Fibroblast of villous mesenchyme (primary cell): ENCODE results near the gene CHI3L2. TPM values are rescaled to one million over a fixed set of nuclear protein-coding genes. Genes with fewer than 3 reads are reported as not detected.

ENCODE experiments used
- DNase-seq: peaks from one replicate; pipeline ENCODE4 v3.0.0-alpha.2; 2010; ENCODE audit warnings: low read depth
- H3K4me3 ChIP-seq: 2 replicates; pipeline ENCODE4 v1.5.1; 2011; ENCODE audit warnings: low read depth, mild to moderate bottlenecking, low read length
- total RNA-seq: library from RNA; depleted of rRNA; stranded (reverse); fragments of >200 nt; gene quantifications from 2 replicates; pipeline ENCODE4 v1.2.3, GENCODE V29; 2012
- TF ChIP-seq, protein P1 (sequence below): IDR thresholded peaks from 2 replicates; pipeline ENCODE4 v1.5.1; 2012; ENCODE audit warnings: low read depth, mild to moderate bottlenecking, low read length; ENCODE audit not compliant: insufficient read depth

Gene CHI3L2, protein sequence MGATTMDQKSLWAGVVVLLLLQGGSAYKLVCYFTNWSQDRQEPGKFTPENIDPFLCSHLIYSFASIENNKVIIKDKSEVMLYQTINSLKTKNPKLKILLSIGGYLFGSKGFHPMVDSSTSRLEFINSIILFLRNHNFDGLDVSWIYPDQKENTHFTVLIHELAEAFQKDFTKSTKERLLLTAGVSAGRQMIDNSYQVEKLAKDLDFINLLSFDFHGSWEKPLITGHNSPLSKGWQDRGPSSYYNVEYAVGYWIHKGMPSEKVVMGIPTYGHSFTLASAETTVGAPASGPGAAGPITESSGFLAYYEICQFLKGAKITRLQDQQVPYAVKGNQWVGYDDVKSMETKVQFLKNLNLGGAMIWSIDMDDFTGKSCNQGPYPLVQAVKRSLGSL
- not detected in 2 replicates for total RNA-seq

- H3K4me3 ChIP-seq: no peak within 1 kb of the TSS
- DNase-seq: peak; percentile 18
- TF ChIP-seq, protein P1, sequence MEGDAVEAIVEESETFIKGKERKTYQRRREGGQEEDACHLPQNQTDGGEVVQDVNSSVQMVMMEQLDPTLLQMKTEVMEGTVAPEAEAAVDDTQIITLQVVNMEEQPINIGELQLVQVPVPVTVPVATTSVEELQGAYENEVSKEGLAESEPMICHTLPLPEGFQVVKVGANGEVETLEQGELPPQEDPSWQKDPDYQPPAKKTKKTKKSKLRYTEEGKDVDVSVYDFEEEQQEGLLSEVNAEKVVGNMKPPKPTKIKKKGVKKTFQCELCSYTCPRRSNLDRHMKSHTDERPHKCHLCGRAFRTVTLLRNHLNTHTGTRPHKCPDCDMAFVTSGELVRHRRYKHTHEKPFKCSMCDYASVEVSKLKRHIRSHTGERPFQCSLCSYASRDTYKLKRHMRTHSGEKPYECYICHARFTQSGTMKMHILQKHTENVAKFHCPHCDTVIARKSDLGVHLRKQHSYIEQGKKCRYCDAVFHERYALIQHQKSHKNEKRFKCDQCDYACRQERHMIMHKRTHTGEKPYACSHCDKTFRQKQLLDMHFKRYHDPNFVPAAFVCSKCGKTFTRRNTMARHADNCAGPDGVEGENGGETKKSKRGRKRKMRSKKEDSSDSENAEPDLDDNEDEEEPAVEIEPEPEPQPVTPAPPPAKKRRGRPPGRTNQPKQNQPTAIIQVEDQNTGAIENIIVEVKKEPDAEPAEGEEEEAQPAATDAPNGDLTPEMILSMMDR: no peak
Measured at GRCh38 chr1:111227434-111227833, at the start of gene CHI3L2. Gene CHI3L2, plus strand, starts transcription at chr1:111227713. Its CDS starts 17 bp downstream, at chr1:111227730.

- TF ChIP-seq, protein P1: no peak
- DNase-seq: no peak
- no peak overlapping the region for H3K4me3 ChIP-seq
Measured at GRCh38 chr1:111179968-111180533, 47.5 kb upstream of the CHI3L2 start.

DNA sequence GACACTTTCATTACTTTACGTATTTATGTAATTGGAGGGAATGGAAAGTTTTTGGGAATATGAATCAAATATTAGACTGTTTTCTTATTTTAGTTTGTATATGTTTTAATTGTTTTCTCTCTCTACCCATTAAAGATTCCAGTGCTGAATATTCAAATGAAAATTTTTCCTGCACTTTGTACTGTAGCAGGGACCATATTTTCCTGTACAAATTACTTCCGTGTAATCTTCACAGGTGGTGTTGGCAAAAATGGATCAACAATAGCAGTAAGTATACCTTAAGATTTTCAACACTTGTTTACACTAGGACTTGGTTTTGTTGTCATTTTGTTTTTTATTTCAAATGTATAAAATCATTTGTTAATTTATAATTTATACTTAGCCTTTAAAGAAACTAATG is 45.5 kb upstream of the CHI3L2 start:
- no peak for DNase-seq
- TF ChIP-seq, protein P1: no peak
- H3K4me3 ChIP-seq: no peak overlapping the region

DNA sequence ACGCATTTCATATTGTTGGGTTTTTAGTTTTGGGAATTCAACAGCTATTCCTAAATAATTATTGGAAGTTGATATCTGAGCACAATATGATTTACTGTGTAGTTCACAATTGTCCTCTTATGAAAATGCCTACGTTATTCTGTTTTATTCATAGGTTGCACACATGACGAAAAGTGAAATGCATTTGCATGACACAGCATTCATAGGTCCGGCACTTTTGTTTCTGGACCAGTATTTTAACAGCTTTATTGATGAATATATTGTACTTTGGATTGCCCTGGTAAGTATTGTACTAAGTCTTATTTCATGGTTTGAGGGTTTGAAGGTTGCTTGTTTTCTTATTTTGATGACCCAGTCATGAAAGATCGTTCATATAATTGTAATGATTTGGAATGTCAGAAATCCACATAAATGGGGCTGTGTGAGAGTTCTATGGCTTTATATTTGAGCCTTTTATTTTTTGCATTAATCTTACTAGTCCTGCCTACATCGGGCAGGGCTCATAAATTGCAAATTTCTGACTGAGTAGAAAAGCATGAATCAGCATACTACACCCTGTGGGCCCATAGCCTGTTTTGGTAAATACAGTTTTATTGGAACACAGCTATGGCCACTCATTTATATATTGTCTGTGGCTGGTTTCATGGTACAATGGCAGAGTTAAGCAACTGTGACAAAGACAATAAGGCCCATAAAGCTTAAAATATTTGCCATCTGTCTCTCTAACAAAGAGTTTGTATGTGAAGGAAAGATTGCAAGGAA is 44.0 kb upstream of the CHI3L2 start:
- DNase-seq: no peak
- no peak overlapping the region for H3K4me3 ChIP-seq
- TF ChIP-seq, protein P1: no peak

DNA sequence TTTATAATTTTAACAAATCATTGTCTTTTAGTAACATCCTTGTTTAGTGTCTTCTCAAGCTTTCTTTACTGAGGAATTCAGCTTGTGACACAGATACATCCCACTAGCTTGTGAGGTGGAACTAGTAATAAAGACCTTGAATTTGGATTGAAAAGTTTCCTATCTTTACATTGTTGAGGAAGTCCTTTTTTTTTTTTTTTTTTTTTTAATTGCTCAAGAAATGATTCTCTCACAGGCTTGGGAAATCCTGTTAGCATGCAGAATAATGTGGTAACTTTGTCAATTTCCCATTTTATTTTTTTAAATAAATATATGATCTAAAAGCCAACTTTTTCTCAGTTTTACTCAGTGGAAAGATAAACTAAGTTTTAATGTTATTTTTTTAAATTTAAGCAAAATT is 42.9 kb upstream of the CHI3L2 start:
- H3K4me3 ChIP-seq: no peak overlapping the region
- TF ChIP-seq, protein P1: no peak
- no peak for DNase-seq

GRCh38 chr1:111190931-111191451 is 36.5 kb upstream of the CHI3L2 start:
- H3K4me3 ChIP-seq: no peak overlapping the region
- DNase-seq: peak; percentile 63
- TF ChIP-seq, protein P1: no peak
